ENCODE data around the gene RPL3. TPM values are rescaled to one million over a fixed set of nuclear protein-coding genes. Genes with fewer than 3 reads are reported as not detected.
A peak's percentile ranks its signal among the peaks of the same experiment; 100 is the strongest.

Gene RPL3
- total RNA-seq, 1 experiment from 2014 or later: 2,830 TPM

GRCh38 chr22:39298241-39298987, 21.0 kb downstream of the RPL3 start:
- Histone ChIP-seq H4K20me1 (ENCODE audit: control insufficient read depth, insufficient read depth, insufficient read length) (no peaks in the 10 kb centered on the region), H3K27me3 (ENCODE audit: insufficient read depth, low read length) (0 out of 2 replicates have a peak, but pooled peaks cover 2% of the 10 kb centered on the region), H3K4ac (ENCODE audit: low read depth, low read length) (no peak overlapping the region; the same call in 1 of the 2 replicates), H3K18ac (ENCODE audit: insufficient read length, low read depth, low read length) (peak overlapping the region; percentile 21), H3K79me1 (ENCODE audit: insufficient read depth, low read depth, low read length, poor library complexity, severe bottlenecking) (no peaks in the 10 kb centered on the region), H2BK20ac (ENCODE audit: low read depth, low read length, poor library complexity, severe bottlenecking) (no peak overlapping the region), H3T11ph (ENCODE audit: low read length) (no peak overlapping the region), H3K14ac (ENCODE audit: insufficient read depth, low read length) (peak overlapping the region; percentile 10; the same call in 1 of the 2 replicates), H3K4me2 (ENCODE audit: insufficient read depth, insufficient read length, low read length) (no peak overlapping the region), H2AFZ (ENCODE audit: low read length) (no peak overlapping the region), H3K56ac (ENCODE audit: insufficient read length, low read depth, low read length) (no peak overlapping the region), H3K79me2 (ENCODE audit: insufficient read depth, low read length) (no peaks in the 10 kb centered on the region), H2AK5ac (ENCODE audit: insufficient read length, low read length) (peak overlapping the region; percentile 67), H2BK5ac (ENCODE audit: insufficient read length, low read length) (no peak overlapping the region), H4K8ac (replicated peaks; ENCODE audit: insufficient read length, low read depth, low read length) (no peak overlapping the region), H3K9ac (ENCODE audit: extremely low read depth, insufficient read length, low read length) (no peak overlapping the region), H3K4me1 (ENCODE audit: insufficient read depth, low read length) (no peaks in the 10 kb centered on the region), H3K23ac (ENCODE audit: insufficient read length, low read depth, low read length) (no peak overlapping the region), H3K23me2 (ENCODE audit: insufficient read length, low read depth, low read length, poor library complexity, severe bottlenecking) (no peaks in the 10 kb centered on the region), H2BK15ac (ENCODE audit: low read depth, low read length) (no peak overlapping the region), H2BK12ac (ENCODE audit: insufficient read length, low read depth, low read length) (peak overlapping the region; percentile 22), H2BK120ac (ENCODE audit: low read depth, low read length, poor library complexity, severe bottlenecking) (no peak overlapping the region), H3K9me3 (ENCODE audit: control insufficient read depth, low read depth, low read length) (peaks cover 4% of the 10 kb centered on the region), H3K27ac (ENCODE audit: insufficient read length, low read depth, low read length) (no peak overlapping the region), H4K5ac (ENCODE audit: insufficient read length, low read depth, low read length) (no peak overlapping the region), H4K91ac (ENCODE audit: insufficient read length, low read depth, low read length) (peak overlapping the region; percentile 33)
- Mint-ChIP-seq H3K9me3 (peaks cover 2 to 6% of the 10 kb centered on the region in 2 experiments; a peak in 3 of 5 replicates), H3K36me3 (ENCODE audit: insufficient read depth in 1 of 3, low read depth in 3 of 3) (peaks cover 0 to 6% (median 3%) of the 10 kb centered on the region in 3 experiments; a peak in 2 of 7 replicates), H3K4me3 (no peak overlapping the region), H3K27me3 (ENCODE audit: low read depth) (peaks cover 8% of the 10 kb centered on the region), H3K4me1 (peaks cover 27 to 44% of the 10 kb centered on the region in 2 experiments), H3K27ac (peak overlapping the region; percentile 63 to 84 (median 84); a peak in 6 of 7 replicates)
- no peak for DNase-seq
- TF ChIP-seq CTCF (conservative IDR thresholded peaks at IDR 0.05): no peak
- no CpG with 5 or more reads among the region's 18 CpGs for WGBS (ENCODE audit: extremely low coverage, insufficient read length, low lambda C conversion rate)
